Fibroblast of villous mesenchyme (primary cell): ENCODE data around the gene CDH4. TPM values are rescaled to one million over a fixed set of nuclear protein-coding genes. Genes with fewer than 3 reads are reported as not detected.

ENCODE experiments used
- DNase-seq: peaks from one replicate; pipeline ENCODE4 v3.0.0-alpha.2; 2010; ENCODE audit warnings: low read depth
- H3K4me3 ChIP-seq: 2 replicates; pipeline ENCODE4 v1.5.1; 2011; ENCODE audit warnings: low read depth, mild to moderate bottlenecking, low read length
- total RNA-seq: library from RNA; depleted of rRNA; stranded (reverse); fragments of >200 nt; gene quantifications from 2 replicates; pipeline ENCODE4 v1.2.3, GENCODE V29; 2012
- TF ChIP-seq, protein P1 (sequence below): IDR thresholded peaks from 2 replicates; pipeline ENCODE4 v1.5.1; 2012; ENCODE audit warnings: low read depth, mild to moderate bottlenecking, low read length; ENCODE audit not compliant: insufficient read depth

The CDH4 gene
- total RNA-seq, 1 donor: 1.7 TPM

DNA sequence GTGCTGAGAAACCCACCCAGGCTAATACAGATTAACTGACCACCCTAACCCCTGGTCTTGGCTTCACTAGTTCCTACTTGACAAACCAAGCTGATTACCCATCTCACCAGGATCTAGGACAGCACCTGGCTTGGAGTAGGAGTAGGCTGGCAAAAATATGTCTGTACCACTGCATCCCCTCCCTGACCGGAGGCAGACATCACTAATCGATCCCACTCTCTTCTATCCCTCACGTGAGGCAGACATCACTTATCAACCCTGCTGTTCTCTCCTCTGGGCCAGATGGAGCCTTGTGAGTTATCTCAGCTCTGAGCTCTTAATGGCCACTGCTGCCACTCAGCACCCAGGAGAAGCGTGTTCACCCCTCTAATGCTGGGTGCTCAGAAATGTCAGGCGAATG lies 324.3 kb downstream of the CDH4 start:
- no peak for DNase-seq
- no peak overlapping the region for H3K4me3 ChIP-seq
- TF ChIP-seq, protein P1, sequence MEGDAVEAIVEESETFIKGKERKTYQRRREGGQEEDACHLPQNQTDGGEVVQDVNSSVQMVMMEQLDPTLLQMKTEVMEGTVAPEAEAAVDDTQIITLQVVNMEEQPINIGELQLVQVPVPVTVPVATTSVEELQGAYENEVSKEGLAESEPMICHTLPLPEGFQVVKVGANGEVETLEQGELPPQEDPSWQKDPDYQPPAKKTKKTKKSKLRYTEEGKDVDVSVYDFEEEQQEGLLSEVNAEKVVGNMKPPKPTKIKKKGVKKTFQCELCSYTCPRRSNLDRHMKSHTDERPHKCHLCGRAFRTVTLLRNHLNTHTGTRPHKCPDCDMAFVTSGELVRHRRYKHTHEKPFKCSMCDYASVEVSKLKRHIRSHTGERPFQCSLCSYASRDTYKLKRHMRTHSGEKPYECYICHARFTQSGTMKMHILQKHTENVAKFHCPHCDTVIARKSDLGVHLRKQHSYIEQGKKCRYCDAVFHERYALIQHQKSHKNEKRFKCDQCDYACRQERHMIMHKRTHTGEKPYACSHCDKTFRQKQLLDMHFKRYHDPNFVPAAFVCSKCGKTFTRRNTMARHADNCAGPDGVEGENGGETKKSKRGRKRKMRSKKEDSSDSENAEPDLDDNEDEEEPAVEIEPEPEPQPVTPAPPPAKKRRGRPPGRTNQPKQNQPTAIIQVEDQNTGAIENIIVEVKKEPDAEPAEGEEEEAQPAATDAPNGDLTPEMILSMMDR: no peak

GRCh38 chr20:61577065-61577464 lies 325.0 kb downstream of the CDH4 start:
- DNase-seq: no peak
- TF ChIP-seq, protein P1: no peak

DNA sequence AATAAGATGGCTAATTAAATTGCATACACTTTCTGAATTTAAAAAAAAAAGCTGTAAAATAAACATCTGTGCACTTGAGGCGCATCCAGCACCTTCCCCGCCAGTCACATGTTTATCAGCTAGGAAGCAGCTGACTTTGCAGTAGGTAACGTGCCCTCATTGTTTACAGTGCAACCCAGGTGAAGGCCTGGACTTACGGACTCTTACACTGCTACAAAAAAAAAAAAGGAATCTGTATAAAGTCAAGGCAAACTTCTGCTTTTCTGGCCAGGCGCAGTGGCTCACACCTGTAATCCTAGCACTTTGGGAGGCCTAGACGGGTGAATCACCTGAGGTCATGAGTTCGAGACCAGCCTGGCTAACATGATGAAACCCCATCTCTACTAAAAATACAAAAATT lies 327.8 kb downstream of the CDH4 start:
- TF ChIP-seq, protein P1: no peak
- DNase-seq: no peak

More at GRCh38 chr20:61577065-61577464, 325.0 kb downstream of the CDH4 start:
- H3K4me3 ChIP-seq: no peak overlapping the region

GRCh38 chr20:61580958-61581824 lies 329.1 kb downstream of the CDH4 start:
- DNase-seq: no peak
- H3K4me3 ChIP-seq: no peak overlapping the region
- TF ChIP-seq, protein P1: no peak

More for the DNA sequence above, 327.8 kb downstream of the CDH4 start:
- no peak overlapping the region for H3K4me3 ChIP-seq

GRCh38 chr20:61581825-61582188 lies 329.7 kb downstream of the CDH4 start:
- TF ChIP-seq, protein P1: no peak
- H3K4me3 ChIP-seq: no peak overlapping the region
- DNase-seq: no peak

- no peak overlapping the region for H3K4me3 ChIP-seq
- DNase-seq: no peak
- TF ChIP-seq, protein P1: no peak
Observed at GRCh38 chr20:61582196-61582923, 330.3 kb downstream of the CDH4 start.
